Stimulated activated CD8-positive, alpha-beta memory T cell treated with anti-CD3 and anti-CD28 coated beads, Interleukin-7, amount 100 ng/mL, for 48 hours (primary cell): ENCODE data around the gene TMTC2.

Experiments
- DNase-seq, 2 donors: peaks; one replicate each; pipeline ENCODE4 v3.0.0-alpha.2; 2020; ENCODE audit warnings: low read depth in 1 of 2; ENCODE audit errors: extremely low read depth in 1 of 2

Gene TMTC2

DNA sequence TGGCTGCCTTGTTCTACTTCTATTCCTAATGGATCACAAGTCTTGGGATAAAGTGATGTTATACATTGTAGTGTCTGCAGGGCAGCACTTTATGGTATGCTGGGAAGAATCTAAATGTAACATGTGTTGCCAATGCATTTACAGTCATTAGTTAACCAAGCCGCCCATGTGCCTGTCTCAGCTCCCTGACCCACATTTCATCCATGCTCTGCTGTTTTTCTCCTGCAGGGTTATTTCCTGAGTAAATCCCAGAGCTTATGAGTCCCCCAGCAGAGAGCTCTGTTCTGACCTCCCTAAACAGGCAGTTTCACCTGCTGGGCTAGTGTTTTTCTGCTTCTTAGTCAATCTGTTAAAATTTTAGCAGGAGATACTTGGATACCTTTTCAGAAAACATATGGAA lies 4.4 kb upstream of the TMTC2 start:
- DNase-seq: no peak

- DNase-seq: no peak
Observed at GRCh38 chr12:82682851-82683261, 3.9 kb upstream of the TMTC2 start.

DNA sequence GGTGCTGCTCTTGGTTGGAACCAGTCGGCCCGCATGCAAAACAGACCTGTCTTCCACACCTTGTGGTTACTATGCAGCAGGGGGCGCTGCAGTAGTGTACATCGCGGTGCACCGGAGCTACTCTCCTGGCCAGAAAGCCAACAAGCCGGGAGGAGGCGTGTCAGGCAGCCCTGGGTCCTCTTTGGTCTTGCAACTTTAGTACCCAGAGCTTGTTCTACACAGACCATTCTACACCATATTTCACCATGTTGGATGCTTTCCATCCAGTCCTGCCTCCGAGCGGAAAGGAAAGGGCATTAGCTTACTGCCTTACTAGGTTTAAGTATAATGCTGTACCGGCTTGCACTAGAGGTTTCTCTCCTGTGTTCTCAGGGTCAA lies 927 bp upstream of the TMTC2 start:
- DNase-seq: peak; percentile 70 to 88

DNA sequence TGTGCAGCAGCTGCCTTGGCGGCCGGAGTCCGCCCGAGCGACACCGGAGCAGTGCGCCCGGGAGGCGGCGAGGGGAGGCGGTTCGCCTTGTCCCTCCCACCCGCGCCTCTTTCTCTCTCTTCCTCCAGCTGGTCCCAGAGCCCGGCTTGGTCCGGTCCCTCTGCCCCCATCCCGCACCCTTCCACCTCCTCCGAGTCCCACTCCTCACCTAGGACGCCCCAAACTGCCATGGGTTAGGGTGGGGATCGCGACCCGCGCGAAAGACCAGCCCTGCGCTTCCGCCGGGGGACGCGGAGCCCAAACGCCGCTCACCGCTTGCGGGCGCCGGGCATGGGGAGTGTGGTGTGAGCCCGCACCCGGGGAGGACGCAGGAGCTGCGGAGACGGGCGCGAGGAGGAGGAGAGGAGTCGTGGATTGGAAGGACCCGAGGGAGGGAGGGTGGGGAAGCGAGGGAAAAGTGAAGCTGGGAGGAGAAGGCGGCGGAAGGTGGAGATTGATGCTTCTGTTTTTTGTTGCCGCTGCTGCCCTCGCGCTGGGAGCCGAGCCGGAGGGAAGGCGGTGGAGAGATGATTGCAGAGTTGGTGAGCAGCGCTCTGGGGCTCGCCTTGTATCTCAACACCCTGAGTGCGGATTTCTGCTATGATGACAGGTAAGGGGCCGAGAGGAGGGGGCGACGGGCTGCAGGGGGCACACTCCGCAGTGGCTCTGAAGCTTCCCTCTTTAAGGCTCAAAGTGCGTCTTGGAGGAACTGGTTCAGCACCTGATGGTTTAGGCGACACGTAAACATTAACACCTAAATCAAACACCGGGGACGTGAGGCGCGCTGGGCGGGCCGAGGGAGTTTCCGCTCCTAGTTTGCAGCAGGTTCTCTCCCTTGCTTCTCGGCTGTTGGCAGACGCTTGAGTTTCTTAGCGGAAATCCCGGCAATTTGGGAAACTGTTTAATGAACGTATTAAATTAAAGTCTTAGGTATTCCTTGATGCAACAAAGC lies 610 bp downstream of the TMTC2 start:
- peak; percentile 7 to 25 for DNase-seq

DNA sequence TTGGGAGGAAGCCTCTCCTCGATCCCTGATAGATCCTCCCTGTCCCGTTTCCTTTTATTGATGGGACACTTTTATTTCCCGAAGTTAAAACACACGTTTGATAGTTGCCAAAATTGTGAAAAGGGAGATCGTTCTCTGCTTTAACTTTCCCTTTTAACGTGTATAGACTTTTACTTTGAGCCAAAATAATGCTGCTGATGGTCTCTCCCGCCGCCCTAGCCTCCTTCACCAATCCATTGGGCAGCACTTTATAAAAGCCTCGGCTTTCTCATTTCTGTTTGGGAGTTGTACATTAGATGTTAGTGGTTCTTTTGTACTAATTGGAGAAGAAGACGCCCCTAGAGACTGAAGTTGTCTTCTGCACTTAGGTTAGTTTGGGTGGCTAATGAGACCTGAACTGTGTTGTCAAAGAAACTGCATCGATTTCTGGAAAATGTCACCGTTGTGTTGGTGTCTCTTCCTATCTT lies 1.4 kb downstream of the TMTC2 start:
- no peak for DNase-seq

GRCh38 chr12:82688596-82688995 lies 1.9 kb downstream of the TMTC2 start:
- no peak for DNase-seq

- no peak for DNase-seq
Observed at GRCh38 chr12:82690006-82690405, 3.3 kb downstream of the TMTC2 start.

GRCh38 chr12:82691513-82691912 lies 4.8 kb downstream of the TMTC2 start:
- no peak for DNase-seq

GRCh38 chr12:82694276-82694675 lies 7.6 kb downstream of the TMTC2 start:
- no peak for DNase-seq

DNA sequence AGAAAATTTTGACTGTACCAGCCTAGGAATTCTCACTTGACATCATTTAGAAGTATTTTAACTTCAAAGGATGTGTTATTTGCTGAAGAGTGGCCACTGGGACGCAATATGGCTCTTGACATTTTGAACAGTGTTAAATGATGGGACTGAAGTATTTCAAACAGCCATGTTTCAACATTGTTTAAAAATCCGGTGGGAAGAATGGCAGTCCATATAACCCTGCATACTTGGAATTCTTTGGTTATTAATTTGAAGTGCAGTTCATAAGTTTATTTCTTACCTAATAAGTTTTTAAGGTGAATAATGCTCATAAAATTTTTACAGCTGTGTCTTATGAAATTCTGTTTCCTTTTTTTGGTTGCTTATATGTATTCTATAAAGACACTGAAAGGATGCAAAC lies 8.3 kb downstream of the TMTC2 start:
- DNase-seq: no peak

- DNase-seq: no peak
Observed at GRCh38 chr12:82695531-82695930, 8.8 kb downstream of the TMTC2 start.

- no peak for DNase-seq
Observed at GRCh38 chr12:82696543-82696942, 9.8 kb downstream of the TMTC2 start.

- no peak for DNase-seq
Observed at GRCh38 chr12:82698708-82699564, 12.2 kb downstream of the TMTC2 start.

- DNase-seq: no peak
Observed at GRCh38 chr12:82705774-82706173, 19.1 kb downstream of the TMTC2 start.

- DNase-seq: no peak
Observed at GRCh38 chr12:82708061-82708879, 21.6 kb downstream of the TMTC2 start.

DNA sequence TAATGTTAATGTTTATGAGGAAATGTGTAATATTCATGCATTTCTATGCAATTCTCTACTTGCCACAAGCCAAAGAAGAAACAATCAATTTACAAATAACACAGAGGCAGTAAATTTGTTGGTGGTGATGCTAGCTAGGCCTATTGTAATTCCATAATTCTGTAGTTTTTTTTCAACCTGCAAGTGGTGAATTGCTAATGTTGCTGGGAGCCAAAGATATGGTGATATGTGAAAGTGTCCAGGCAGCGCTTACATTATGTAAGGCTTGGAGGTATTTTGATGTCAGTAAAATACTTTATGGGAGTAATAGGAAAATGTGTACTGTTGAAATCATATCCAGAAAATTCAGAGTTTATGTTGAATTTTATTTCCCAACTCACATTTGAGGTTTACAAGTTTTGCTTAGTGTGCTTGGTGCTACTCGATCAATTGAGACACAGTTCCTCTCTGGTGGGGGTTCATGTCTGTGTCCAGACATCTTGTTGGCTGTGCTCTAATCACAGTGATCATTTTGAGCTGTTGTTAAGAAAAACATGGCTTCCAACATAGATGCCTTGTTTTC lies 23.2 kb downstream of the TMTC2 start:
- DNase-seq: no peak

- DNase-seq: no peak
Observed at GRCh38 chr12:82710741-82711140, 24.0 kb downstream of the TMTC2 start.

DNA sequence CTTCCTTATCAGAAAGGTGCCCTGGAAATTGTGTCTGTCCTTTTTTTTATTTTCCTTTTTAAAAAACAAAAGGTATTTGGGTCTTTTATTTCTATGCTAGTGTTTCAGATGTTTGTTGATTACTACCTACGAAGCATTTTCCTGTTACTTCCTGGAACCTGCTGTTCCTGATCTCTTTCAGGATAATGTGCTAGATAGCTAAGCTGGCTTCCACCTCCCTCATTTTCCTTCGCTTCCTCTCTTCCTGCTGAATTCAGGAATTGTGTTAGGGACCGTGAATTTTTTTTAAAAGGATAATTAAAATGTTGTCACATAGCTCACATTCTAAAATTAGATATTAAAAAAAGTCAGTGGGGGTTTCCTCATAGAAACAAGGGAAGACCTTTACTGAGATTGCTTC lies 27.7 kb downstream of the TMTC2 start:
- DNase-seq: no peak

DNA sequence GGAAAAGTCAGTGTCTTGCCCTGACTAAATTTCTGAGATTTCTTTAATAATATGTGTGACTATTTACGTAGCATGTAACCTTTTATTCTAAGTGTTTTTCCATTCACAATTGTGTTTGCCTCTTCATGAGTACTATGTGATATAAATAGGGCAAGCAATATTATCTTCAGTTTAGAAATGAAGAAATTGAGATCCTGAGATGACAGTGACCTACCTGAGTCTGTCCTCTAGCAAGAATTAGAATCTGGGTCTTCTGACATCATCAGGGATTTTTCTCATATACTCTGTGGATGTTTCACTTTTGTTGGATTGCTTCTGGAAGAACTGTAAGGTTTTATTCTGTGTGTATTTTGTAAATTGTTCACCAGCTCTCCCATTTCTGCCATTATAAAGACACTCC lies 35.0 kb downstream of the TMTC2 start:
- DNase-seq: no peak

GRCh38 chr12:82723093-82723492 lies 36.4 kb downstream of the TMTC2 start:
- DNase-seq: no peak
